ENCODE data around the gene GLA. TPM values are rescaled to one million over a fixed set of nuclear protein-coding genes. Genes with fewer than 3 reads are reported as not detected.
A peak's percentile ranks its signal among the peaks of the same experiment; 100 is the strongest.

The GLA gene
- total and polyA plus RNA-seq, 4 donors = 23.7 to 41.4 (median 25.6) TPM

- Histone ChIP-seq H3K4me3 (ENCODE audit: low read length in 2 of 2) (peak overlapping the region; percentile 42 to 94), H3K9me3 (ENCODE audit: control insufficient read depth, low read length) (no peaks in the 10 kb centered on the region), H3K36me3 (ENCODE audit: control insufficient read depth in 1 of 2, insufficient read depth in 2 of 2, low read length in 1 of 2) (no peaks in the 10 kb centered on the region), H3K27ac (ENCODE audit: low read depth in 1 of 2, low read length in 2 of 2) (no peak overlapping the region), H3K4me1 (ENCODE audit: control insufficient read depth in 1 of 2, insufficient read depth in 2 of 2, low read length in 2 of 2) (no peaks in the 10 kb centered on the region), H3K27me3 (ENCODE audit: control insufficient read depth in 1 of 2, insufficient read depth in 2 of 2, low read length in 1 of 2) (no peaks in the 10 kb centered on the region)
- WGBS, 2 donors = 28 to 36% methylated on average over 4 of the region's 4 CpGs
- no peak for ATAC-seq (ENCODE audit: low FRiP score)
- DNase-seq = no peak
- intact Hi-C loops (cut with DNase I) = no loop called here
Observed at GRCh38 chrX:101349193-101349562, 58.5 kb downstream of the GLA start.

GRCh38 chrX:101348452-101349192 lies 59.1 kb downstream of the GLA start, which contains the start of gene TIMM8A:
TSS of gene TIMM8A (minus strand) at chrX:101348742. CDS start at chrX:101348664, 78 bp downstream.
- ATAC-seq (ENCODE audit: low FRiP score) (peak; percentile 94), DNase-seq (peak; percentile 85 to 91)
- Histone ChIP-seq H3K9me3 (ENCODE audit: control insufficient read depth, low read length) (no peaks in the 10 kb centered on the region), H3K4me1 (ENCODE audit: control insufficient read depth in 1 of 2, insufficient read depth in 2 of 2, low read length in 2 of 2) (no peaks in the 10 kb centered on the region), H3K27ac (ENCODE audit: low read depth in 1 of 2, low read length in 2 of 2) (peak within 1 kb of the TSS in 1 of 2 donors; percentile 81), H3K36me3 (ENCODE audit: control insufficient read depth in 1 of 2, insufficient read depth in 2 of 2, low read length in 1 of 2) (no peaks in the 10 kb centered on the region), H3K4me3 (ENCODE audit: low read length in 2 of 2) (peak within 1 kb of the TSS; percentile 42 to 94), H3K27me3 (ENCODE audit: control insufficient read depth in 1 of 2, insufficient read depth in 2 of 2, low read length in 1 of 2) (no peaks in the 10 kb centered on the region)
- 0 to 36% methylated on average over 53 to 55 of the region's 55 CpGs for WGBS, 2 donors
- intact Hi-C loops (cut with DNase I) = no loop called here

DNA sequence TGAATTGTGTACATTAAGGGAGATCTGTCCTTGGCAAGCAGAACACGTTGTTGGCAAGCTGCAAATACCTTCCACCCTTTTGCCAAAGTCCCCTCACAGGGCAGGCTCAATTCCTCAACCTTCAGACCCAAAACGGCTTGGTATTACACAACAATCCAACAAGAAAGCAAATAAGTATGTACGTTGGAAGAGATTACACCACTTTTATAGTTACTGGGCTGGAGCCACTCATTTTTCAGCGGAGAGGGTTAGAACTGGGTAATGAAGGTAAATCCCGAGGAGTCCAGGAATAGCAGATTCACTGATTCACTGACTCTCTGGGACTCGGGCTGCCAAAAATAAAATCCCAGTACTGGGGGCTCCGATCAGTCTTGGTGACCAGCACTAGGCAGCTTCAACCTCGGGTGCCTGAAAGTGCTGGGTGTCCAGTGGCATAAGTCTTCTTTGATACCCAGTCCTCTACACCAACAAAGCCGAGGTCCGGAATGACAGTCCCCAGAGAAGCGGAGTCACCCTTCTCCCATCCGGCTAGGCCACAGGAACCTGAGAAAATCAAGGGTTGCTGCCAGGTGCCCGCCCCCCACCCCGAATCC lies 59.8 kb downstream of the GLA start:
- no peaks in the 10 kb centered on the region for H3K36me3 ChIP-seq (ENCODE audit: control insufficient read depth in 1 of 2, insufficient read depth in 2 of 2, low read length in 1 of 2)
- WGBS, 2 donors = 1 to 29% methylated on average over 14 of the region's 14 CpGs
- H3K27ac ChIP-seq (ENCODE audit: low read depth in 1 of 2, low read length in 2 of 2) = peak overlapping the region in 1 of 2 donors; percentile 19
- DNase-seq = no peak
- H3K27me3 ChIP-seq (ENCODE audit: control insufficient read depth in 1 of 2, insufficient read depth in 2 of 2, low read length in 1 of 2) = no peaks in the 10 kb centered on the region
- intact Hi-C loops (cut with DNase I) = no loop called here
- no peaks in the 10 kb centered on the region for H3K4me1 ChIP-seq (ENCODE audit: control insufficient read depth in 1 of 2, insufficient read depth in 2 of 2, low read length in 2 of 2)
- H3K4me3 ChIP-seq (ENCODE audit: low read length in 2 of 2) = peak overlapping the region; percentile 42 to 94
- ATAC-seq (ENCODE audit: low FRiP score) = no peak
- H3K9me3 ChIP-seq (ENCODE audit: control insufficient read depth, low read length) = no peaks in the 10 kb centered on the region

Other genes with a start within 250 kb of the GLA start
- gene DRP2, start 188.1 kb downstream of the GLA start, total RNA-seq = 1 to 10 TPM; 1.5 to 1.9 TPM
- under 1 TPM; 0.18 to 0.25 TPM for gene DRP2, start 188.1 kb downstream of the GLA start, polyA plus RNA-seq
- not detected for gene TAF7L, start 116.6 kb downstream of the GLA start, total RNA-seq
- gene TAF7L, start 116.6 kb downstream of the GLA start, polyA plus RNA-seq = under 1 TPM in 1 of 2 donors, not detected in 1; 0.31 TPM
- gene TIMM8A, start 59.2 kb downstream of the GLA start, total RNA-seq = 1 to 10 TPM; 7.8 to 9.1 TPM
- 1 to 10 TPM; 3.1 to 7.6 TPM for gene TIMM8A, start 59.2 kb downstream of the GLA start, polyA plus RNA-seq
- 10 to 100 TPM in 1 of 2 donors, 1 to 10 TPM in 1; 7.8 to 21.0 TPM for gene BTK, start 21.7 kb downstream of the GLA start, total RNA-seq
- gene BTK, start 21.7 kb downstream of the GLA start, polyA plus RNA-seq = 1 to 10 TPM; 3.7 to 4.4 TPM
- 100 to 1,000 TPM; 124 to 145 TPM for gene RPL36A, start 16.9 kb downstream of the GLA start, total RNA-seq
- 1,000 to 10,000 TPM; 1,899 to 2,826 TPM for gene RPL36A, start 16.9 kb downstream of the GLA start, polyA plus RNA-seq
- 10 to 100 TPM; 52.9 to 53.1 TPM for gene HNRNPH2, start 297 bp upstream of the GLA start, total RNA-seq
- gene HNRNPH2, start 297 bp upstream of the GLA start, polyA plus RNA-seq = 10 to 100 TPM; 49.3 to 51.1 TPM
- gene ARMCX4, start 77.5 kb upstream of the GLA start, total RNA-seq = 10 to 100 TPM; 18.9 to 28.6 TPM
- 10 to 100 TPM in 1 of 2 donors, 1 to 10 TPM in 1; 2.6 to 16.5 TPM for gene ARMCX4, start 77.5 kb upstream of the GLA start, polyA plus RNA-seq
- gene ARMCX1, start 142.6 kb upstream of the GLA start, total RNA-seq = 10 to 100 TPM; 31.5 to 32.9 TPM
- gene ARMCX1, start 142.6 kb upstream of the GLA start, polyA plus RNA-seq = 10 to 100 TPM; 27.2 to 33.5 TPM
- 10 to 100 TPM; 24.2 to 38.3 TPM for gene ARMCX6, start 210.1 kb upstream of the GLA start, total RNA-seq
- gene ARMCX6, start 210.1 kb upstream of the GLA start, polyA plus RNA-seq = 10 to 100 TPM; 14.8 to 42.7 TPM
- 10 to 100 TPM; 59.8 to 66.1 TPM for gene ARMCX3, start 215.2 kb upstream of the GLA start, total RNA-seq
- 10 to 100 TPM; 45.0 to 51.5 TPM for gene ARMCX3, start 215.2 kb upstream of the GLA start, polyA plus RNA-seq

All from aorta (tissue), 5 donors.